ENCODE measurements around the gene EPHA2.

GRCh38 chr1:16114527-16115467 is 41.1 kb downstream of the EPHA2 start:
- no peak for TF ChIP-seq TOX (CRISPR knock-in tag; IDR thresholded peaks at IDR 0.05; ENCODE audit: borderline replicate concordance)
- TF ChIP-seq ZNF70 (CRISPR knock-in tag; IDR thresholded peaks at IDR 0.05): no peak
- no peak for TF ChIP-seq ISL1 (CRISPR knock-in tag; IDR thresholded peaks at IDR 0.05)
- TF ChIP-seq CSDC2 (CRISPR knock-in tag; IDR thresholded peaks at IDR 0.05): no peak
- TF ChIP-seq RARB (CRISPR knock-in tag; IDR thresholded peaks at IDR 0.05): no peak

Data from SK-N-SH treated with all-trans-retinoic acid at 6 μM for 48 hours (cell line).